Astrocyte (in vitro differentiated cells and primary cell): ENCODE measurements around the gene ZP1.

Source experiments
- EZH2 ChIP-seq: IDR thresholded peaks from 2 replicates; pipeline ENCODE4 v1.6.1; 2012; ENCODE audit warnings: mild to moderate bottlenecking, low read length, inconsistent platforms; ENCODE audit not compliant: insufficient read depth
- TF ChIP-seq, protein P1 (sequence below): IDR thresholded peaks from 2 replicates; pipeline ENCODE4 v1.5.1; 2011; ENCODE audit warnings: low read depth, mild to moderate bottlenecking, inconsistent platforms, low read length, moderate library complexity; ENCODE audit not compliant: insufficient read depth

DNA sequence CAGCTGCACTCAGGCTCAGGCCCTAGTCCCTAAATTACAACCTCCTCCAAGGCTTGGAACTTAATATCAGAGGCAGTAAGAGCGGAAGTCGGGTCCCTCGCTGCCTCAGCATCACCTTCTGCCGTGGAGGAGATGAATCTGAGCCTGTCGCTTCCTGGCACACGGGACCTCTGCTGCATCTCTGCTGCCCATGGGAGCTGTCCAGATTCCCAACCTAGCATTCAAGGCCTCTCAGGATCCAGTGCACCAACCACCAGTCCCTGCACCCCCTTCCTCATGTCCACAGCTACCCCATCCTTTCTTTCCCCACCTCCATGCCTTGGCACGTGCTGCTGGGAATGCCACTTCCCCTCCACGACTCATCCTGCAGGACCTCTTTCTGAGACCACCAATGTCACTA lies 9.1 kb upstream of the ZP1 start:
- TF ChIP-seq, protein P1, sequence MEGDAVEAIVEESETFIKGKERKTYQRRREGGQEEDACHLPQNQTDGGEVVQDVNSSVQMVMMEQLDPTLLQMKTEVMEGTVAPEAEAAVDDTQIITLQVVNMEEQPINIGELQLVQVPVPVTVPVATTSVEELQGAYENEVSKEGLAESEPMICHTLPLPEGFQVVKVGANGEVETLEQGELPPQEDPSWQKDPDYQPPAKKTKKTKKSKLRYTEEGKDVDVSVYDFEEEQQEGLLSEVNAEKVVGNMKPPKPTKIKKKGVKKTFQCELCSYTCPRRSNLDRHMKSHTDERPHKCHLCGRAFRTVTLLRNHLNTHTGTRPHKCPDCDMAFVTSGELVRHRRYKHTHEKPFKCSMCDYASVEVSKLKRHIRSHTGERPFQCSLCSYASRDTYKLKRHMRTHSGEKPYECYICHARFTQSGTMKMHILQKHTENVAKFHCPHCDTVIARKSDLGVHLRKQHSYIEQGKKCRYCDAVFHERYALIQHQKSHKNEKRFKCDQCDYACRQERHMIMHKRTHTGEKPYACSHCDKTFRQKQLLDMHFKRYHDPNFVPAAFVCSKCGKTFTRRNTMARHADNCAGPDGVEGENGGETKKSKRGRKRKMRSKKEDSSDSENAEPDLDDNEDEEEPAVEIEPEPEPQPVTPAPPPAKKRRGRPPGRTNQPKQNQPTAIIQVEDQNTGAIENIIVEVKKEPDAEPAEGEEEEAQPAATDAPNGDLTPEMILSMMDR: no peak
- no peak for TF ChIP-seq EZH2
